Esophagus squamous epithelium (tissue), 4 donors: Measurements from ENCODE around the gene CDC16.

Source experiments
- POLR2A ChIP-seq, 4 donors: fragments of 450-650 bp; IDR thresholded peaks; one replicate each; pipeline ENCODE4 v1.6.1; 2017; ENCODE audit warnings: antibody characterized with exemption in 4 of 4, mild to moderate bottlenecking in 4 of 4, moderate library complexity in 3 of 4
- TF ChIP-seq, protein P1 (sequence below), 6 experiments: fragments of 450-650 bp in 4 of 6; fragments of 200-600 bp in 2 of 6; sonication (generic) in 2 of 6; IDR thresholded peaks; one replicate each; pipeline ENCODE4 v1.5.1; 2016 to 2019; ENCODE audit warnings: antibody characterized with exemption in 6 of 6, mild to moderate bottlenecking in 4 of 6, moderate library complexity in 4 of 6

DNA sequence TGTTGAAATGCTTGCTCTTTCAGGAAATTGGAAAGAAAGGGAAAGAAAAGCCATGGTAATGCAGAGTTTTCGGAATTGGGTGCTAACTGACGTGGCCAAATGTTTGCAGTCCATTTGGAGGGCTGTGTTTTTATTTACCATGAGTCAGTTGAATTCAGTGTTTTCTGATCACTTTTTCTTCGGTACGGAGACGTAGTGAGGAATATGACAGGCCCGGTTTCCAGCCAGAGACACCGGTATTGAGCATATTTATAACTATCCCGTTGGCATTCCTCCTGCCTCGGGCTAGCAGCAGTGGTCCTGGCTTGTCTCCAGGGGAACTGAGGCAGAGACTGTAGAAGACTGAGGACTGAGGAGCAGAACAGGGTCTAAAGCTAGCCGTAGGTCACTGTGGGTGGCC, 1.0 kb downstream of the CDC16 start:
- TF ChIP-seq, protein P1, sequence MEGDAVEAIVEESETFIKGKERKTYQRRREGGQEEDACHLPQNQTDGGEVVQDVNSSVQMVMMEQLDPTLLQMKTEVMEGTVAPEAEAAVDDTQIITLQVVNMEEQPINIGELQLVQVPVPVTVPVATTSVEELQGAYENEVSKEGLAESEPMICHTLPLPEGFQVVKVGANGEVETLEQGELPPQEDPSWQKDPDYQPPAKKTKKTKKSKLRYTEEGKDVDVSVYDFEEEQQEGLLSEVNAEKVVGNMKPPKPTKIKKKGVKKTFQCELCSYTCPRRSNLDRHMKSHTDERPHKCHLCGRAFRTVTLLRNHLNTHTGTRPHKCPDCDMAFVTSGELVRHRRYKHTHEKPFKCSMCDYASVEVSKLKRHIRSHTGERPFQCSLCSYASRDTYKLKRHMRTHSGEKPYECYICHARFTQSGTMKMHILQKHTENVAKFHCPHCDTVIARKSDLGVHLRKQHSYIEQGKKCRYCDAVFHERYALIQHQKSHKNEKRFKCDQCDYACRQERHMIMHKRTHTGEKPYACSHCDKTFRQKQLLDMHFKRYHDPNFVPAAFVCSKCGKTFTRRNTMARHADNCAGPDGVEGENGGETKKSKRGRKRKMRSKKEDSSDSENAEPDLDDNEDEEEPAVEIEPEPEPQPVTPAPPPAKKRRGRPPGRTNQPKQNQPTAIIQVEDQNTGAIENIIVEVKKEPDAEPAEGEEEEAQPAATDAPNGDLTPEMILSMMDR (IDR thresholded peaks at IDR 0.05) = no peak
- TF ChIP-seq POLR2A (IDR thresholded peaks at IDR 0.05) = no peak
